NT2/D1 (cell line): ENCODE data around the gene HDGFL2.

Experiments used
- SUZ12 ChIP-seq: IDR thresholded peaks from 2 replicates; pipeline ENCODE4 v1.6.1; 2011; ENCODE audit not compliant: insufficient read length, insufficient read depth; ENCODE audit errors: extremely low read depth
- YY1 ChIP-seq: IDR thresholded peaks from 2 replicates; pipeline ENCODE4 v1.6.1; 2011; ENCODE audit not compliant: insufficient read length, insufficient read depth
- ZNF274 ChIP-seq: IDR thresholded peaks from 2 replicates; pipeline ENCODE4 v1.6.1; 2011; ENCODE audit warnings: mild to moderate bottlenecking, low read depth, low read length

GRCh38 chr19:4516939-4517300 is 44.8 kb downstream of the HDGFL2 start:
- TF ChIP-seq YY1 (no peak), ZNF274 (no peak), SUZ12 (no peak)
